WI38 (cell line): ENCODE measurements around the gene SIPA1L3.

ENCODE experiments used
- H3K4me3 ChIP-seq: 2 replicates; pipeline ENCODE4 v1.5.1; 2011; ENCODE audit warnings: low read depth, mild to moderate bottlenecking, control low read depth, low read length
- TF ChIP-seq, protein P1 (sequence below): IDR thresholded peaks from 2 replicates; pipeline ENCODE4 v1.5.1; 2012; ENCODE audit warnings: low read depth, mild to moderate bottlenecking, control low read depth, low read length

SIPA1L3 gene

DNA sequence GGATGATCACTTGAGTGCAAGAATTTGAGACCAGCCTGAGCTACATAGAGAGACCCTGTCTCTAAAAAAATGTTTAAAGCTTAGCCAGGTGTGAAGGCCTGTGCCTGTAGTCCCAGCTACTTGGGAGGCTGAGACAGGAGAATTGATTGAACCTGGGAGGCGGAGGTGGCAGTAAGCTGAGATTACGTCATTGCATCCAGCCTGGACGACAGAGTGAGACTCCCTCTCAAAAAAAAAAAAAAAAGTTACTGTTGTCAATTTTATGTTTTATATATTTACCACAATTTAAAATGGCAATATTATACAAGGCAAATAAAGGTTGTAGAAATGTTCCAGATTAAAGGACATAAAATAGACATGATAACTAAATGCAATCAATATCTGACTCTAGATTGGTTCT, 29.9 kb upstream of the SIPA1L3 start:
- no peak overlapping the region for H3K4me3 ChIP-seq
- TF ChIP-seq, protein P1, sequence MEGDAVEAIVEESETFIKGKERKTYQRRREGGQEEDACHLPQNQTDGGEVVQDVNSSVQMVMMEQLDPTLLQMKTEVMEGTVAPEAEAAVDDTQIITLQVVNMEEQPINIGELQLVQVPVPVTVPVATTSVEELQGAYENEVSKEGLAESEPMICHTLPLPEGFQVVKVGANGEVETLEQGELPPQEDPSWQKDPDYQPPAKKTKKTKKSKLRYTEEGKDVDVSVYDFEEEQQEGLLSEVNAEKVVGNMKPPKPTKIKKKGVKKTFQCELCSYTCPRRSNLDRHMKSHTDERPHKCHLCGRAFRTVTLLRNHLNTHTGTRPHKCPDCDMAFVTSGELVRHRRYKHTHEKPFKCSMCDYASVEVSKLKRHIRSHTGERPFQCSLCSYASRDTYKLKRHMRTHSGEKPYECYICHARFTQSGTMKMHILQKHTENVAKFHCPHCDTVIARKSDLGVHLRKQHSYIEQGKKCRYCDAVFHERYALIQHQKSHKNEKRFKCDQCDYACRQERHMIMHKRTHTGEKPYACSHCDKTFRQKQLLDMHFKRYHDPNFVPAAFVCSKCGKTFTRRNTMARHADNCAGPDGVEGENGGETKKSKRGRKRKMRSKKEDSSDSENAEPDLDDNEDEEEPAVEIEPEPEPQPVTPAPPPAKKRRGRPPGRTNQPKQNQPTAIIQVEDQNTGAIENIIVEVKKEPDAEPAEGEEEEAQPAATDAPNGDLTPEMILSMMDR: no peak

DNA sequence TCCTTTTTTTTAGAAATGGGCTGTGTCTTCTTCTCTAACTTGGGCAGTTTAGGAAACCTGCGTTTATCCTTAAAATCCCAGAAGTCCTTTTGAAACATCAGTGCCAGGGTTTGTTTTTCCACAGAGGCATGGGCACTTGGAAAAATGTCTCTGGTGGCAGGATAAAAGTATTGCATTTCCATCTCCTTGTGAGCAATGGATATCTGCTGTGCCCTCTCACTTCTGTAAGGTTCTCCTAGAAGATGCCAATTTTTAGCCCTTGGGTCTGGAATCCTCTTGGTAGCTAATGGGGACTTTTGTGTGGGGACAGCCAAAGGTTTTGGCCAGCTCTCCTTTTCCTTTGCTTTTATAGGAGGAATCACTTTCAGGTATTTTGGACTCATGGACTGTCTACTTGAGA, 21.6 kb upstream of the SIPA1L3 start:
- H3K4me3 ChIP-seq: no peak overlapping the region
- TF ChIP-seq, protein P1: no peak

DNA sequence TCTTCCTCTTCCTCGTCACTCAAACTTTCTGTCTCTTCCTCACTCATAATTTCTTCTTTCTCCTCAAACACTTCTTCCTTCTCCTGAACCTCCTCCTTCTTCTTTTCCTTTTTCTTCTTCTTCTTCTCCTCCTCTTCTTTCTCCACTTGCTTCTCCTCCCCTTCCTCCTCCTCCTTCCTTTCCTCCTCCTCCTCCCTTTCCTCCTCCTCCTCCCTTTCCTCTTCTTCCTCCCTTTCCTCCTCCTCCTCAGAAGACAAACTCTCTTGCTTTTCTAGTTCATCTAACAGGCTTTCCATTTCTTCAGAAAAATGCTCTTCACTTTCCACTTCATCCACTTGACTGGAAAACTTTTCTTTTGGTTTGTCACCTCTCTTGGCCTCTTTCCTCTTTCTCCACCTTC, 20.4 kb upstream of the SIPA1L3 start:
- TF ChIP-seq, protein P1: no peak
- H3K4me3 ChIP-seq: no peak overlapping the region

DNA sequence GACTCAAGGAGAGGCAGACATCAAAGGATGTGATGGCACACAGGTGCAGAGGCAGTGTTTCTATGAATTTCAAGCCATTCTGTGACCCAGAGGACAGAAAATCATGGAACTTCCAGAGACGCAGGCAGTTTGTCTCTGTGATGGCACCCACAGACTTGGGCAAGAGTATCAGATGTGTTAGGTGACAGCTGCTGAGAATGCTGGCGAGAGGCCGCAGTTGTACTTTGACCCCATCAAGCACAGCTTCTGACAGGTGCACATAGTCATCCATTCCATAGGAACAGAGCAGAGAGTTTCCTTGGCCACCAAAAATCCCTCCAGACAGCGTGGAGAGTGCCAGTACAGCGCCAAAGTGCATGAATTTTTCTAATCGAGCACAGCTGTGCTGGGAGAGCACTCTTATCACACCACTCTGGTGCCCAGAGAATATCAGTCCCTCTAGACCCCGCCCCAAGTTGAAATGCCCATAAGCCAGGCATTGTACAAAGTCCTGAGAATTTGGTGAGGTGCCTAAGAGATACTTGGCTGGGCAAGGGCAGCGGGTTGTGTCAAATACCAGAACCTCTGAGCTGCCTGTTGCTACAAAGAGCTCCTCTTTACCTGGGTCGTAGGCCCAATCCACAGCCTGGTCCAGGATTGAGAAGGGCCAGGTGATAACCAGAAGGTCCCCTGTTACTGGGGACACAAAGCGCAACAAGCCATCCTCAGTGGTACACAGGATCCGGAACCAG, 13.0 kb upstream of the SIPA1L3 start:
- H3K4me3 ChIP-seq: no peak overlapping the region
- TF ChIP-seq, protein P1: no peak

DNA sequence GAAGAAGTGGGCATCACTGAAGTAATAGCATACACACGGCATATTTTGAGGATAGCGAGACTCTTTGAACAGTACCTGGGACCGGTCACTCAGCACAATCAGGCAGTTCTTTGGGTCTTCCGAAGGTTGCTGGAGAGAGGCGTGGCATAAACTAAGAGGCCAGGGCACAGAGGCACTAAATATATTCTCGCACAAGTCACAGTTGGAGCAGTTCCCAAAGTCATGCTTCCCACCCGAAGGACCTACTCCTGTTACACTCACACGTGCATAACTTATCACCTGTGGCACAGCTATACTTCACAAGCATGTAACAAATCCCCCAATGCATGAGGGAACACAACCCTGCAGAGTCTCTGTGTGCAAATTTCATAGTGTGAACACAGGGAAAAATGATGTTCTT, 10.8 kb upstream of the SIPA1L3 start:
- TF ChIP-seq, protein P1: no peak

DNA sequence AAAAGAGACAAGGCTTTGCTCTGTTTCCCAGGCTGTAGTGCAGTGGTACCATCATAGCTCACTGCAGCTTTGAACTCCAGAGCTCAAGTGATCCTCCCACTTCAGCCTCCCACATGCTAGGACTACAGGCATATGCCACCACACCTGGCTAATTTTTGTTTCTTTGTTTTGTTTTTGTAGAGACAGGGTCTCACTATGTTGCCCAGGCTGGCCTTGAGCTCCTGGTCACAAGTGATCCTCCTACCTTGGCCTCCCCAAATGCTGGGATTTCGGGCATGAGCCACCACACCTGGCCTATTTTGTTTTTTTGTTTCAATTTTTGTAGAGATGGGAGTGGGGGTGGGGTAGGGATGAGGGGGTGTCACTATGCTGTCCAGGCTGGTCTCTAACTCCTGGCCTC, 7.6 kb upstream of the SIPA1L3 start:
- no peak overlapping the region for H3K4me3 ChIP-seq
- TF ChIP-seq, protein P1: no peak

More for the DNA sequence above, 10.8 kb upstream of the SIPA1L3 start:
- H3K4me3 ChIP-seq: no peak overlapping the region

DNA sequence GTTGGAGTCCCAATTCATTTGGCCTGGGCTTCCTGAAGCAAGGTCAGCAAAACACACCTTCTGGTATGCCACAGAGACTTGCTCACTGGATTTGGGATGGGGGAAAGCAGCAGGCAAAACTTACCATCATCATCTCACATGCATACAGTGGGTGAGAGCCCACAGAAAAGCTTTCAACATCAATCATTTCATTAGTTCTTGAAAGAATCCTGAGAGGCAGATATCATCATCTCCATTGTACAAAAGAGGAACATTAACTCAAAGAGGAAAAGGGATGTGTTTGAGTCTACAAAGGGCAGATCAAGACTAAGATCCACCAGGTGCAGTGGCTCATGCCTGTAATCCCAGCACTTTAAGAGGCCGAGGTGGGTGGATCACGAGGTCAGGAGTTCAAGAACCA, 7.0 kb upstream of the SIPA1L3 start:
- no peak overlapping the region for H3K4me3 ChIP-seq
- TF ChIP-seq, protein P1: no peak
